HepG2 (cell line): Measurements from ENCODE around the gene HSD11B1L. TPM values are rescaled to one million over a fixed set of nuclear protein-coding genes. Genes with fewer than 3 reads are reported as not detected.

Experiments used
- CREM ChIP-seq, 2 experiments: sonication (generic) in 1 of 2; formaldehyde crosslinking in 1 of 2; IDR thresholded peaks; 2 replicates each; pipeline versions ENCODE4 v1.4.0 to v1.6.1; 2016 to 2020; ENCODE audit warnings: antibody characterized with exemption in 1 of 2, mild to moderate bottlenecking in 1 of 2, missing genetic modification reagents in 1 of 2
- ELF3 ChIP-seq: IDR thresholded peaks from 2 replicates; pipeline ENCODE4 v1.6.1; 2016; ENCODE audit warnings: missing genetic modification reagents, missing compliant biosample characterization
- HNF4A ChIP-seq: sonication (generic); formaldehyde crosslinking; IDR thresholded peaks from 2 replicates; pipeline ENCODE4 v1.4.0; 2020; ENCODE audit warnings: missing genetic modification reagents
- HOXA3 ChIP-seq: sonication (generic); formaldehyde crosslinking; IDR thresholded peaks from 2 replicates; pipeline ENCODE4 v1.5.0; 2020; ENCODE audit warnings: missing genetic modification reagents
- HOXA9 ChIP-seq: sonication (generic); formaldehyde crosslinking; IDR thresholded peaks from 2 replicates; pipeline ENCODE4 v1.8.1; 2022; ENCODE audit warnings: missing genetic modification reagents, mild to moderate bottlenecking, moderate library complexity, borderline replicate concordance
- SRF ChIP-seq: IDR thresholded peaks from 2 replicates; pipeline ENCODE4 v1.6.1; 2011; ENCODE audit warnings: mild to moderate bottlenecking, low read depth, low read length, moderate library complexity
- SRSF1 ChIP-seq: fragments of 200-400 bp; formaldehyde crosslinking; optimal IDR thresholded peaks from 2 replicates; pipeline ENCODE3; 2017; ENCODE audit warnings: mild to moderate bottlenecking, low read depth, low read length, moderate library complexity
- XBP1 ChIP-seq: sonication (generic); formaldehyde crosslinking; IDR thresholded peaks from 2 replicates; pipeline ENCODE4 v1.5.0; 2020; ENCODE audit warnings: missing genetic modification reagents
- ZBTB2 ChIP-seq: sonication (generic); formaldehyde crosslinking; IDR thresholded peaks from 2 replicates; pipeline ENCODE4 v1.8.0; 2022; ENCODE audit warnings: low read depth, missing genetic modification reagents
- ZFYVE20 ChIP-seq: sonication (generic); formaldehyde crosslinking; IDR thresholded peaks from 2 replicates; pipeline ENCODE4 v1.8.0; 2023; ENCODE audit warnings: low read depth, mild to moderate bottlenecking, moderate library complexity, missing genetic modification reagents, borderline replicate concordance
- ZNF382 ChIP-seq: sonication (generic); formaldehyde crosslinking; IDR thresholded peaks from 2 replicates; pipeline ENCODE4 v1.5.0; 2020; ENCODE audit warnings: missing genetic modification reagents, mild to moderate bottlenecking, borderline replicate concordance
- ZNF713 ChIP-seq: sonication (generic); formaldehyde crosslinking; IDR thresholded peaks from 2 replicates; pipeline ENCODE4 v1.4.0; 2020; ENCODE audit warnings: mild to moderate bottlenecking, missing genetic modification reagents
- ZNF788 ChIP-seq: sonication (generic); formaldehyde crosslinking; IDR thresholded peaks from 2 replicates; pipeline ENCODE4 v1.5.0; 2020; ENCODE audit warnings: mild to moderate bottlenecking, missing genetic modification reagents, borderline replicate concordance
- ZNF800 ChIP-seq: sonication (generic); formaldehyde crosslinking; IDR thresholded peaks from 2 replicates; pipeline ENCODE4 v1.4.0; 2020; ENCODE audit warnings: missing genetic modification reagents
- ZSCAN12 ChIP-seq: sonication (generic); formaldehyde crosslinking; IDR thresholded peaks from 2 replicates; pipeline ENCODE4 v1.9.0; 2021; ENCODE audit warnings: mild to moderate bottlenecking, missing genetic modification reagents
- ZSCAN25 ChIP-seq: sonication (generic); formaldehyde crosslinking; IDR thresholded peaks from 2 replicates; pipeline ENCODE4 v1.8.0; 2022; ENCODE audit warnings: mild to moderate bottlenecking, missing genetic modification reagents
- ZSCAN29 ChIP-seq: sonication (generic); formaldehyde crosslinking; conservative IDR thresholded peaks from 2 replicates; pipeline ENCODE4 v1.4.0; 2020; ENCODE audit warnings: mild to moderate bottlenecking, missing genetic modification reagents
- polyA plus RNA-seq, 8 experiments: library from polyadenylated mRNA; depleted of rRNA in 3 of 8; stranded (reverse) in 7 of 8; unstranded in 1 of 8; fragments of >200 nt; fragmentation: Illumina TruSeq in 4 of 8; extraction: Trizol in 4 of 8; gene quantifications; 2 replicates each; pipeline versions ENCODE4 v1.2.1 to v1.2.3, GENCODE V29; 2011 to 2016; ENCODE audit warnings: low read depth in 4 of 8, missing spikeins in 1 of 8, mixed read lengths in 1 of 8; ENCODE audit not compliant: insufficient read depth in 1 of 8
- total RNA-seq, 5 experiments: library from RNA; depleted of rRNA; stranded (reverse); fragments of >200 nt; fragmentation: Illumina TruSeq; extraction: Trizol; gene quantifications; 2 replicates each; pipeline ENCODE4 v1.2.3, GENCODE V29; 2016; ENCODE audit warnings: low read depth in 1 of 5
- TF ChIP-seq, protein P1 (sequence below): sonication (generic); formaldehyde crosslinking; IDR thresholded peaks from 2 replicates; pipeline ENCODE4 v1.4.0; 2020; ENCODE audit warnings: mild to moderate bottlenecking, low read depth, missing genetic modification reagents
- TF ChIP-seq, protein P2 (sequence below): sonication (generic); formaldehyde crosslinking; IDR thresholded peaks from 2 replicates; pipeline ENCODE4 v1.5.1; 2020; ENCODE audit warnings: missing genetic modification reagents, mild to moderate bottlenecking, borderline replicate concordance
- TF ChIP-seq, protein P3 (sequence below): sonication (generic); formaldehyde crosslinking; IDR thresholded peaks from 2 replicates; pipeline ENCODE4 v1.4.0; 2020; ENCODE audit warnings: missing genetic modification reagents, borderline replicate concordance

Gene HSD11B1L
- total and polyA plus RNA-seq, 2 of the 13 experiments (the other 11 are each of a cell fraction or from before 2014, with no cell fraction given), result 2.8 to 3.9 TPM

DNA sequence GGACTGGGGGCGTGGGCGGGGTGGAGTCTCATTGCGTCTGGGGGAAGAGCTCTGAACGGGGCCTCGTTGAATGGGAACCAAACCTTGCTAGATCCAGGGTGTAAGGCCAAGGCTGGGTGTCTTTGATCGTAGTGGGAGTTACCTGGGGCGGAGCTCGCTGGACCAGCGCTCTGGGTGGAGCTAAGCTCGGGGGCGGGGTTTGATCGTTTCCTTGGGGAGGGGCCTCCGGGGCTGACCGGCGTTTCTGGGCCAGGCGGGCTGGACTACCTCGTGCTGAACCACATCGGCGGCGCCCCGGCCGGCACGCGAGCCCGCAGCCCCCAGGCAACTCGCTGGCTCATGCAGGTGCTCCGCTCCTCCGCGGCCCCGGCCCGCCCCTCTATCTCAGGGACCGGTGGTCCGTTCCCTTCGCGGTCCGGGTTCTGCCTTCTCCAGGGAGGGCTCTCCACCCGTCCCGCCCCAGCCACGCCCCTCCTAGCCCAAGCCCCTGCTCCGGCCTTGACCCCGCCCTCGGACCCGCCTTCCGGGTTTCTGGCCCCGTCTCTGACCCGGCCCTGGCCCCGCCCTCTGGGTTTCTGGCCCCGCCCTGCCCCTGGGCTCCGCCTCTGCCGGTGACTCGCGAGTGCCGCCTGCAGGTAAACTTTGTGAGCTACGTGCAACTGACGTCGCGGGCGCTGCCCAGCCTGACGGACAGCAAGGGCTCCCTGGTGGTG is 6.0 kb downstream of the HSD11B1L start (continued):
- TF ChIP-seq HOXA9 (CRISPR knock-in tag), result no peak
- TF ChIP-seq SRSF1, result no peak
- no peak for TF ChIP-seq ZNF382 (CRISPR knock-in tag)
- TF ChIP-seq ZNF788 (CRISPR knock-in tag), result 0 out of 2 replicates have a peak, but pooled peaks have one; percentile 18
- TF ChIP-seq XBP1, result no peak
- peak; percentile 50 for TF ChIP-seq CREM (IDR thresholded peaks at IDR 0.05)
- TF ChIP-seq CREM (CRISPR knock-in tag; IDR thresholded peaks at IDR 0.05), result peak; percentile 66
- no peak for TF ChIP-seq ZSCAN29 (CRISPR knock-in tag)
- TF ChIP-seq SRF, result no peak
- peak; percentile 54; the same call in 1 of the 2 replicates for TF ChIP-seq ELF3 (CRISPR knock-in tag)
- 0 out of 2 replicates have a peak, but pooled peaks have one; percentile 32 for TF ChIP-seq ZNF800 (CRISPR knock-in tag)
- TF ChIP-seq ZNF713, result peak; percentile 39; the same call in 1 of the 2 replicates
- TF ChIP-seq ZSCAN25 (CRISPR knock-in tag), result no peak; the same call in 1 of the 2 replicates
- TF ChIP-seq, protein P1, sequence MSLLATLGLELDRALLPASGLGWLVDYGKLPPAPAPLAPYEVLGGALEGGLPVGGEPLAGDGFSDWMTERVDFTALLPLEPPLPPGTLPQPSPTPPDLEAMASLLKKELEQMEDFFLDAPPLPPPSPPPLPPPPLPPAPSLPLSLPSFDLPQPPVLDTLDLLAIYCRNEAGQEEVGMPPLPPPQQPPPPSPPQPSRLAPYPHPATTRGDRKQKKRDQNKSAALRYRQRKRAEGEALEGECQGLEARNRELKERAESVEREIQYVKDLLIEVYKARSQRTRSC, result 0 out of 2 replicates have a peak, but pooled peaks have one; percentile 31
- TF ChIP-seq HNF4A (CRISPR knock-in tag), result no peak; the same call in 1 of the 2 replicates
- TF ChIP-seq, protein P2, sequence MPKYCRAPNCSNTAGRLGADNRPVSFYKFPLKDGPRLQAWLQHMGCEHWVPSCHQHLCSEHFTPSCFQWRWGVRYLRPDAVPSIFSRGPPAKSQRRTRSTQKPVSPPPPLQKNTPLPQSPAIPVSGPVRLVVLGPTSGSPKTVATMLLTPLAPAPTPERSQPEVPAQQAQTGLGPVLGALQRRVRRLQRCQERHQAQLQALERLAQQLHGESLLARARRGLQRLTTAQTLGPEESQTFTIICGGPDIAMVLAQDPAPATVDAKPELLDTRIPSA, result no peak
- TF ChIP-seq ZFYVE20 (CRISPR knock-in tag), result no peak
- TF ChIP-seq HOXA3 (CRISPR knock-in tag), result peak; percentile 72
- TF ChIP-seq ZBTB2 (CRISPR knock-in tag), result 0 out of 2 replicates have a peak, but pooled peaks have one; percentile 28
- TF ChIP-seq, protein P3, sequence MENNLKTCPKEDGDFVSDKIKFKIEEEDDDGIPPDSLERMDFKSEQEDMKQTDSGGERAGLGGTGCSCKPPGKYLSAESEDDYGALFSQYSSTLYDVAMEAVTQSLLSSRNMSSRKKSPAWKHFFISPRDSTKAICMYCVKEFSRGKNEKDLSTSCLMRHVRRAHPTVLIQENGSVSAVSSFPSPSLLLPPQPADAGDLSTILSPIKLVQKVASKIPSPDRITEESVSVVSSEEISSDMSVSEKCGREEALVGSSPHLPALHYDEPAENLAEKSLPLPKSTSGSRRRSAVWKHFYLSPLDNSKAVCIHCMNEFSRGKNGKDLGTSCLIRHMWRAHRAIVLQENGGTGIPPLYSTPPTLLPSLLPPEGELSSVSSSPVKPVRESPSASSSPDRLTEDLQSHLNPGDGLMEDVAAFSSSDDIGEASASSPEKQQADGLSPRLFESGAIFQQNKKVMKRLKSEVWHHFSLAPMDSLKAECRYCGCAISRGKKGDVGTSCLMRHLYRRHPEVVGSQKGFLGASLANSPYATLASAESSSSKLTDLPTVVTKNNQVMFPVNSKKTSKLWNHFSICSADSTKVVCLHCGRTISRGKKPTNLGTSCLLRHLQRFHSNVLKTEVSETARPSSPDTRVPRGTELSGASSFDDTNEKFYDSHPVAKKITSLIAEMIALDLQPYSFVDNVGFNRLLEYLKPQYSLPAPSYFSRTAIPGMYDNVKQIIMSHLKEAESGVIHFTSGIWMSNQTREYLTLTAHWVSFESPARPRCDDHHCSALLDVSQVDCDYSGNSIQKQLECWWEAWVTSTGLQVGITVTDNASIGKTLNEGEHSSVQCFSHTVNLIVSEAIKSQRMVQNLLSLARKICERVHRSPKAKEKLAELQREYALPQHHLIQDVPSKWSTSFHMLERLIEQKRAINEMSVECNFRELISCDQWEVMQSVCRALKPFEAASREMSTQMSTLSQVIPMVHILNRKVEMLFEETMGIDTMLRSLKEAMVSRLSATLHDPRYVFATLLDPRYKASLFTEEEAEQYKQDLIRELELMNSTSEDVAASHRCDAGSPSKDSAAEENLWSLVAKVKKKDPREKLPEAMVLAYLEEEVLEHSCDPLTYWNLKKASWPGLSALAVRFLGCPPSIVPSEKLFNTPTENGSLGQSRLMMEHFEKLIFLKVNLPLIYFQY (CRISPR knock-in tag), result peak; percentile 83; the same call in 1 of the 2 replicates
- TF ChIP-seq ZSCAN12 (CRISPR knock-in tag), result no peak
